H1 (cell line): ENCODE data around the gene TMEM170A.

ENCODE experiments used
- CBX8 ChIP-seq: fragments of 300-800, 300-1000 bp; sonication (generic); IDR thresholded peaks from 2 replicates; pipeline ENCODE4 v1.7.1; 2016; ENCODE audit warnings: low read depth, low read length, borderline replicate concordance
- CTCF ChIP-seq, 3 experiments: IDR thresholded peaks; 1 replicate in 2 of 3; 2 replicates in 1 of 3; pipeline versions ENCODE4 v1.5.1 to v1.6.1; 2011; ENCODE audit warnings: low read length in 3 of 3, mild to moderate bottlenecking in 3 of 3, inconsistent platforms in 2 of 3, low read depth in 1 of 3, moderate library complexity in 1 of 3; ENCODE audit not compliant: insufficient read depth in 1 of 3; ENCODE audit errors: control extremely low read depth in 1 of 3
- GABPA ChIP-seq: IDR thresholded peaks from 2 replicates; pipeline ENCODE4 v1.6.1; 2011; ENCODE audit warnings: mild to moderate bottlenecking, low read length, moderate library complexity, borderline replicate concordance; ENCODE audit not compliant: insufficient read depth
- JUND ChIP-seq: IDR thresholded peaks from 2 replicates; pipeline ENCODE4 v1.6.1; 2011; ENCODE audit warnings: mild to moderate bottlenecking, improper control_type of control experiment, low read length
- KDM1A ChIP-seq: fragments of 200-600, 300-600 bp; sonication (generic); IDR thresholded peaks from 2 replicates; pipeline ENCODE4 v1.7.1; 2016; ENCODE audit warnings: mild to moderate bottlenecking, low read length, borderline replicate concordance
- NRF1 ChIP-seq: IDR thresholded peaks from 2 replicates; pipeline ENCODE4 v1.6.1; 2011; ENCODE audit warnings: mild to moderate bottlenecking, low read depth, low read length, improper control_type of control experiment
- POLR2A ChIP-seq, 2 experiments: IDR thresholded peaks; 1 replicate in 1 of 2; 2 replicates in 1 of 2; pipeline ENCODE4 v1.6.1; 2011; ENCODE audit warnings: low read depth in 2 of 2, low read length in 2 of 2, mild to moderate bottlenecking in 2 of 2; ENCODE audit errors: control extremely low read depth in 1 of 2
- POLR2AphosphoS5 ChIP-seq: IDR thresholded peaks from 2 replicates; pipeline ENCODE4 v1.6.1; 2011; ENCODE audit warnings: low read depth, low read length
- POU5F1 ChIP-seq: IDR thresholded peaks from 2 replicates; pipeline ENCODE4 v1.6.1; 2011; ENCODE audit warnings: low read depth, mild to moderate bottlenecking, low read length, moderate library complexity
- SIRT6 ChIP-seq: IDR thresholded peaks from one replicate; pipeline ENCODE4 v1.7.1; 2012; ENCODE audit warnings: low read length, inconsistent platforms
- TAF1 ChIP-seq: IDR thresholded peaks from 2 replicates; pipeline ENCODE4 v1.6.1; 2011; ENCODE audit warnings: mild to moderate bottlenecking, low read depth, low read length
- TF ChIP-seq, protein P1 (sequence below): IDR thresholded peaks from 2 replicates; pipeline ENCODE4 v1.6.1; 2011; ENCODE audit warnings: low read depth, mild to moderate bottlenecking, low read length; ENCODE audit not compliant: insufficient read depth

- TF ChIP-seq CTCF (IDR thresholded peaks at IDR 0.05; ENCODE audit: control extremely low read depth in 1 of 3, insufficient read depth in 1 of 3, low read depth in 1 of 3, low read length in 3 of 3): no peak
- no peak for TF ChIP-seq TAF1
- no peak for TF ChIP-seq SIRT6
- no peak for TF ChIP-seq POLR2AphosphoS5
- TF ChIP-seq POU5F1: no peak
- TF ChIP-seq KDM1A: no peak
- TF ChIP-seq JUND: no peak
- no peak for TF ChIP-seq CBX8
- TF ChIP-seq POLR2A (IDR thresholded peaks at IDR 0.05; ENCODE audit: control extremely low read depth in 1 of 2, low read depth in 2 of 2, low read length in 2 of 2): no peak
- TF ChIP-seq NRF1: no peak
- TF ChIP-seq GABPA: no peak
- TF ChIP-seq, protein P1, sequence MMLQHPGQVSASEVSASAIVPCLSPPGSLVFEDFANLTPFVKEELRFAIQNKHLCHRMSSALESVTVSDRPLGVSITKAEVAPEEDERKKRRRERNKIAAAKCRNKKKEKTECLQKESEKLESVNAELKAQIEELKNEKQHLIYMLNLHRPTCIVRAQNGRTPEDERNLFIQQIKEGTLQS: no peak
Observed at GRCh38 chr16:75446416-75446815, 18.1 kb downstream of the TMEM170A start.
